ENCODE results near the gene ERGIC2.
"Not testable (repeated sequence)": the region's sequence is repeated elsewhere in the genome, so short reads cannot be mapped to it uniquely, and the experiment has no call there.

The ERGIC2 gene

DNA sequence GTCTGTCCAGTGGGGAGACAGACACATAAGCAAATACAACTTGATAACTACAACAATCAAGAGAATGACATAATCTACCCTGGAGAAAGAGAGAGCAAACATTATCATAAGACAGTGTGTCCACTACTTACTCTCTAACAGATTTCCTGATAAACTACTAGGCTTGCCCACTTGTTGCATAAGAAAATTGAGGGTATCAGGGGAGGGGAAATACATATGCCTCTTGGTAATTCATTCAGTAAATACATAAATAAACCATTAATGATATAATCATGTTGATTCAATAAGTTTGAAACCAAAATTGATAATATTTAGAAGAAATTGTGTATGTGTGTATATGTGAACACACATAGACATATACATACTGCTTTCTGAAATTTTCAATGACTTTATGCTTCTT is 76.6 kb downstream of the ERGIC2 start:
- no peak for DNase-seq (ENCODE audit: low read depth in 2 of 2, low spot score in 1 of 2)

DNA sequence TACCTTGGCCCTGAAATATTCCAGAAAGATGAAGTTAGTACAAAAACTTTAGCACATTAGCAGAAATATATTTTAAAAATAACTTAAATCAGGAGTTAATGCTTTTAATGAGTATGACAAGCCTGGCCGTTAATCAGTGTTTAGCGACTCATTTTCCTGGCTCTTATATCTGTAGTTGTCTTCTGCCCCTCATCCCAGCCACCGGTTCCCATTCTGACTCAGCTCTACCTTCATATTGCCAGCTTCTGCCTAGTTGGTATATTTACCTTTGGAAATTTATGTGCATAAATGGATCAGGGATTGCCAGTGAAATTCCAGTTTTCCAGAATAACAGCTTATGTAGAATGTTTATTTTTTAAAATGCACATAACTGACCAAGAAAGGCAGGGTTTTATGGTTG is 79.9 kb downstream of the ERGIC2 start:
- no peak for DNase-seq (ENCODE audit: low read depth in 2 of 2, low spot score in 1 of 2)

DNA sequence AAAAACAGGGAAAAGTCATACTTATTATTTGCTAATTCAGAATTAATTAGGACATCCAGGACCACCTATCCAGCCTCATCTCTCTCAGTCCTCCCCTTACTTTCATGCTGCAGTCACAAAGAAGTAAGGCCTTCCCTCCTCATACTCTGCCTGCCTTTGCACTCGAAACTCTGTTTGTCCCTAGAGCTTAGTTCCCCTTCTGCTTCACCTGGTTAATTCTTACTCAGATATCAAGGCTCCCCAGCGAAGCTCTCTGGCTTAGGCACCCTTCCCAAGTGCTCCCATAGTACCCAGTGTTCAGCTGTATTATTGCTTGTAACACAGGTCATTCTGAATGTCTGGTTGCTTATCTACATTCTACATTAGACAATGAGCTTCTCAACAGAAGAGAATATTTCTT is 81.3 kb downstream of the ERGIC2 start:
- DNase-seq (ENCODE audit: low read depth in 2 of 2, low spot score in 1 of 2): no peak

DNA sequence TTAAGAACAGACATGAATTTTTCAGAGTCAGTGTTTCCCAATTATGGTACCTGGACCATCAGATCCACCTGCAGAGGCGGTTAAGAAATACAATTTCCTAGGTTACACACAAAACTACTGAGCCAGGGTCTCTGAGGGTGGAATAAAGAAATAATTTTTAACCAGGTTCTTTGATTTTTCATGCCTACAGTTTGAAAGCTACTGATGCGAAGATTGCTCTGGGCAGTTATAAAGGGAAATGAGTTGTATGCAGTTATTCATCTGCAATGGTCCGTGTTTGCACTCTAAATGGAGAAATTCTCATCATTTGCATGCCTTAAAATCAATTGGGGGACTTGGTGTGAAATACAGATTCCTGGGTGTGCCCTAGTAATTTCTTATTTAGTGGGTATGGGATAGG is 89.7 kb downstream of the ERGIC2 start:
- DNase-seq (ENCODE audit: low read depth in 2 of 2, low spot score in 1 of 2): no peak

DNA sequence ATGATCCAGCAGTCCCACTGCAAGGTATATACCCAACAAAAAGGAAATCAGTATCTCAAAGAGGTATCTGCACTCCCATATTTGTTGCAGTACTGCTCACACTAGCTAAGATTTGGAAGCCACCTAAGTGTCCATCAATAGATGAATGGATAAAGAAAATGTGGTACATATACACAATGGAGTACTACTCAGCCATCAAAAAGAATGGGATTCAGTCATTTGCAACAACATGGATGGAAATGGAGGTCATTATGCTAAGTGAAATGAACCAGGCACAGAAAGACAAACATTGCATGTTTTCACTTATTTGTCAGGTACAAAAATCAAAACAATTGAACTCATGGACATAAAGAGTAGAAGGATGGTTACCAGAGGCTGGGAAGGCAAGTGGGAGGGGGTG is 90.5 kb downstream of the ERGIC2 start:
- not testable (repeated sequence) for DNase-seq (ENCODE audit: low read depth in 2 of 2, low spot score in 1 of 2)

DNA sequence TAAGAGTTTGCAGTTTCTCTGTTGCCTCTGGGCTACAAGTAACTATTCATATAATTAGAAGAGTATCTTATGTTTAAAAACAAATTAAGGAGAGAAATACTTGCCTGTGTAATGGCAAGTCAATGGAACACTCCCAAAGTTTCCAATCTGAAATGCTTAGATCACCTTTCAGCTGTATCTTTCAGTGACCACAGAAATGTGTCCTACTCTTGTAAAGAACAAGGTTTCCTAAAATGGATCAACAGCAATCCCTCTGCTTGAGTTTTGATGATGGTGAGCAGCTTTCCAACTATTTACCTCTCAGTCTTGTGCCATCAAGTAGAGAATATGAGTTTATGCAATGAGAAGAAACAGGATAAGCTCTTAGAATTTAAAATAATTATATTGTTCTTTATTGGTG is 92.9 kb downstream of the ERGIC2 start:
- DNase-seq (ENCODE audit: low read depth in 2 of 2, low spot score in 1 of 2): no peak

DNA sequence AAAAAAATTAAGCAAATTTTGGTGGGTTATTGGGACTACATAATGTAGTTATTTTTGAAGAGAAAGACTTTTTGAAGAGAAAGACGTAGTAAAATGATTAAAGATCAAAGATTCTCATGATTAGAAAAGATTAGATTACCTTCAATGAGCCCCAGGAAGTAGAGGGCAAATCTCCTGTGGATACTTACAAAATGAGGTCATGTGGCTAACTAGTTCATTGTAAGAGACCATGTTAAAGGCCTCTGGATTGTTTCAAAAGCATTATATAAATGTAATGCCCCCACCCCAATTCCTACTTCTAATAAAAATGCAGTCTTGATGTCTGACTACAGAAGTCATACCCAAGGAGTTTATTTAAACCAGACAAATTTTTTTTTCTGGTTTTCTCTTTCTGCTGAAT is 93.3 kb downstream of the ERGIC2 start:
- no peak for DNase-seq (ENCODE audit: low read depth in 2 of 2, low spot score in 1 of 2)
